GM12878 (cell line): Measurements from ENCODE around the gene TBCE. TPM values are rescaled to one million over a fixed set of nuclear protein-coding genes. Genes with fewer than 3 reads are reported as not detected.
A peak's percentile ranks its signal among the peaks of the same experiment; 100 is the strongest.

ENCODE experiments used
- ATAC-seq: fragments of 200-7000 bp; cut with Tn5 transposase; 3 replicates; pipeline ENCODE4 v1.9.1; 2020; ENCODE audit warnings: mild to moderate bottlenecking, moderate library complexity
- BruUV-seq: library from RNA; stranded (reverse); fragments of 400-500 nt; replicated peaks from 2 replicates; lab custom pipeline; 2021; lab: Mats Ljungman, UMichigan
- CTCF ChIA-PET: fragments of 300-600 bp; sonication (Branson Sonifier 250); formaldehyde crosslinking; extraction: SDS; loops from one replicate; lab custom pipeline; 2021; ENCODE audit warnings: inconsistent platforms; lab: Yijun Ruan, JAX
- POLR2A ChIA-PET: fragments of 350-600 bp; formaldehyde crosslinking; extraction: SDS; loops from one replicate; lab custom pipeline; 2021; ENCODE audit warnings: inconsistent platforms; lab: Charles Lee
- RAD21 ChIA-PET: fragments of 300-600 bp; sonication (Branson Sonifier 250); formaldehyde crosslinking; loops from one replicate; lab custom pipeline; 2023; ENCODE audit warnings: antibody characterized with exemption; ENCODE audit not compliant: unreplicated experiment; lab: Charles Lee
- SMC1A ChIA-PET: fragments of 300-600 bp; sonication (Branson Sonifier 250); formaldehyde crosslinking; loops from one replicate; lab custom pipeline; 2023; ENCODE audit not compliant: unreplicated experiment, uncharacterized antibody; lab: Charles Lee
- DNase-seq: peaks from one replicate; pipeline ENCODE4 v3.0.0-alpha.2; 2011; ENCODE audit warnings: low read depth, low spot score
- FAIRE-seq: peaks from 3 replicates; lab custom pipeline; 2011; peaks lifted over from hg19 to GRCh38; lab: Jason Lieb, UNC
- H2AFZ ChIP-seq: 2 replicates; pipeline ENCODE4 v1.6.0; 2011; ENCODE audit warnings: low read depth, low read length, control low read depth; ENCODE audit not compliant: control insufficient read depth
- H3K27ac ChIP-seq: 2 replicates; pipeline ENCODE4 v1.5.1; 2011; ENCODE audit warnings: control low read depth; ENCODE audit not compliant: control insufficient read depth, insufficient read depth
- H3K27me3 ChIP-seq, 2 experiments: replicated peaks in 1 of 2; 2 replicates each; pipeline versions ENCODE4 v1.6.0 to v1.6.1; 2011; ENCODE audit warnings: low read length in 1 of 2; ENCODE audit not compliant: control insufficient read depth in 2 of 2, insufficient read depth in 2 of 2
- H3K36me3 ChIP-seq, 2 experiments: 2 replicates each; pipeline ENCODE4 v1.5.1; 2011; ENCODE audit warnings: low read length in 1 of 2; ENCODE audit not compliant: control insufficient read depth in 2 of 2, insufficient read depth in 2 of 2
- H3K4me1 ChIP-seq: 2 replicates; pipeline ENCODE4 v1.6.1; 2011; ENCODE audit warnings: mild to moderate bottlenecking, low read length, moderate library complexity, mixed read lengths; ENCODE audit not compliant: control insufficient read depth, insufficient read depth
- H3K4me2 ChIP-seq: 2 replicates; pipeline ENCODE4 v1.6.0; 2011; ENCODE audit warnings: control low read depth; ENCODE audit not compliant: control insufficient read depth, insufficient read depth
- H3K4me3 ChIP-seq: fragments of 200-600 bp; sonication (generic); 2 replicates; pipeline ENCODE4 v1.5.1; 2016
- H3K79me2 ChIP-seq: 2 replicates; pipeline ENCODE4 v1.6.0; 2011; ENCODE audit warnings: low read length; ENCODE audit not compliant: control insufficient read depth, insufficient read depth
- H3K9ac ChIP-seq: 2 replicates; pipeline ENCODE4 v1.8.0; 2011; ENCODE audit warnings: low read length, control low read depth, mixed read lengths; ENCODE audit not compliant: control insufficient read depth, insufficient read depth
- H3K9me3 ChIP-seq: replicated peaks from 3 replicates; pipeline ENCODE4 v1.5.1; 2011; ENCODE audit warnings: mild to moderate bottlenecking, low read length; ENCODE audit not compliant: control insufficient read depth, insufficient read depth
- H4K20me1 ChIP-seq: 2 replicates; pipeline ENCODE4 v1.6.0; 2011; ENCODE audit not compliant: control insufficient read depth, insufficient read depth
- MLLT1 ChIP-seq: fragments of 450-650 bp; IDR thresholded peaks from 2 replicates; pipeline ENCODE4 v1.6.1; 2016; ENCODE audit warnings: mild to moderate bottlenecking
- MXI1 ChIP-seq: fragments of 150-350 bp; IDR thresholded peaks from 2 replicates; pipeline ENCODE4 v1.6.1; 2011; ENCODE audit warnings: low read depth, mild to moderate bottlenecking, inconsistent platforms, low read length, improper control_type of control experiment
- RAD21 ChIP-seq: IDR thresholded peaks from 2 replicates; pipeline ENCODE4 v1.6.1; 2011; ENCODE audit warnings: mild to moderate bottlenecking, low read depth, low read length, moderate library complexity; ENCODE audit not compliant: insufficient read depth
- ZNF207 ChIP-seq: fragments of 450-650 bp; IDR thresholded peaks from 2 replicates; pipeline ENCODE4 v1.6.1; 2014; ENCODE audit warnings: antibody characterized with exemption, mild to moderate bottlenecking, borderline replicate concordance
- WGBS: methylation state at CpG from one replicate; pipeline ENCODE4 v1.1.6; 2016; ENCODE audit warnings: low lambda C conversion rate; ENCODE audit not compliant: insufficient replicate concordance, insufficient coverage; ENCODE audit errors: missing lambda C conversion rate; 5-methylcytosine and 5-hydroxymethylcytosine counted together
- in situ Hi-C: fragments of 300-500 bp; cut with MboI; formaldehyde crosslinking; loops from 9 replicates; pipeline ENCODE4 v1.14.3; 2018; ENCODE audit warnings: mixed read lengths
- intact Hi-C: fragments of 100-400 bp; cut with micrococcal nuclease; formaldehyde crosslinking; loops from one replicate; pipeline ENCODE4 v1.14.2; 2022; ENCODE audit not compliant: unreplicated experiment
- polyA plus RNA-seq, 11 experiments: library from polyadenylated mRNA; depleted of rRNA in 4 of 11; unstranded in 6 of 11; stranded (reverse) in 5 of 11; fragments of >200 nt; fragmentation: Nextera tagmentation in 4 of 11; fragmentation: Illumina TruSeq in 1 of 11; extraction: Ambion mirVana in 4 of 11; extraction: Trizol in 1 of 11; gene quantifications; 1 replicate in 1 of 11; 2 replicates in 10 of 11; pipeline versions ENCODE4 v1.2.1 to v1.2.3, GENCODE V29; 2011 to 2016; ENCODE audit warnings: inconsistent platforms in 2 of 11, missing spikeins in 2 of 11, low read depth in 1 of 11
- total RNA-seq, 4 experiments: library from RNA; depleted of rRNA in 3 of 4; stranded (reverse); fragments of >200 nt in 3 of 4; fragmentation: Illumina TruSeq in 1 of 4; extraction: Trizol in 1 of 4; gene quantifications; 2 replicates each; pipeline versions ENCODE4 v1.2.1 to v1.2.3, GENCODE V29; 2013 to 2021

The TBCE gene
- total and polyA plus RNA-seq, 10 of the 15 experiments (the other 5 are each of a cell fraction or from before 2014, with no cell fraction given), result 22.7 to 48.7 (median 29.2) TPM

- TF ChIP-seq ZNF207, result no peak
- TF ChIP-seq RAD21, result 0 out of 2 replicates have a peak, but pooled peaks have one; percentile 14
- no peak for TF ChIP-seq MXI1
- TF ChIP-seq MLLT1, result no peak
- no peaks in the 10 kb centered on the region for H4K20me1 ChIP-seq
- CTCF ChIA-PET, result interaction anchor here (1.0 to 3.7 kb wide), 4 partner anchors 10 to 128 kb away, joined by 3 to 19 read pairs (median 7); no protein-coding TSS in a partner anchor
- H3K79me2 ChIP-seq, result no peaks in the 10 kb centered on the region
- 86% methylated on average over 7 of the region's 8 CpGs for WGBS
- in situ Hi-C loops, result no loop called here
- H3K27ac ChIP-seq, result no peak overlapping the region
- peaks cover 1 to 11% of the 10 kb centered on the region in 2 experiments; a peak in 3 of 4 replicates for H3K36me3 ChIP-seq
- no peak overlapping the region for H3K9ac ChIP-seq
- H3K9me3 ChIP-seq, result no peaks in the 10 kb centered on the region
- FAIRE-seq (no peak), ATAC-seq (no peak), DNase-seq (no peak)
- intact Hi-C loops, result no loop called here
- H3K4me3 ChIP-seq, result no peak overlapping the region
- SMC1A ChIA-PET, result interaction anchor here (1.3 to 1.5 kb wide), 3 partner anchors 11 to 81 kb away, joined by 3 to 4 read pairs (median 3); no protein-coding TSS in a partner anchor
- RAD21 ChIA-PET, result no interaction called here
- no peak overlapping the region for H2AFZ ChIP-seq
- H3K27me3 ChIP-seq, result no peaks in the 10 kb centered on the region
- H3K4me2 ChIP-seq, result no peak overlapping the region
- BruUV-seq, result no TSS peak
- H3K4me1 ChIP-seq, result 0 out of 2 replicates have a peak, but pooled peaks cover 3% of the 10 kb centered on the region
- POLR2A ChIA-PET, result no interaction called here
Measured at GRCh38 chr1:235339746-235340145, 27.5 kb upstream of the TBCE start.
